HG03064 (cell line): ENCODE results near the gene NOS1AP.
"Not testable (repeated sequence)": the region's sequence is repeated elsewhere in the genome, so short reads cannot be mapped to it uniquely, and the experiment has no call there.

Source experiments
- ATAC-seq: cut with Tn5 transposase; IDR thresholded peaks from one replicate; pipeline ENCODE4 v1.9.1; 2021; ENCODE audit warnings: low read depth; ENCODE audit not compliant: unreplicated experiment

NOS1AP gene

GRCh38 chr1:162056043-162056442, 13.4 kb upstream of the NOS1AP start:
- ATAC-seq, result no peak

DNA sequence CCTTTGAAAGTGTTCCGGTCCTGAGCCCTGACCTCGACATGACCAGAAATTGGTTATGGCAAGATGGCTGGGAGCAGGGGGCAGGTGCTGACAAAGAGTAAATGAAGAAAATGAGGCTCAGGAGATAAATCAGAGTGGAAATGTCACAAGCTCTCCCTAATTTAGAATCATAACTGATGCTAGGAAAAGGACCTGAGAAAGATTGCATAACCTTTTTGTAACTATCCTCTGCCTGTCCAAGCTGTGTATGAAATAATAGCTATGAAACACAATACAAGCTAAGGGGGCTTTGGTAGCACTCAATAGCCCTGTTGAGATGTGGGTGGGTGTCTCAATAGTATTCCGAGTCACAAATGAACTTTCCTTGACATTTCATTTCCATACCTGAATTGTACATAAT, 12.9 kb upstream of the NOS1AP start:
- no peak for ATAC-seq

GRCh38 chr1:162059721-162060120, 9.8 kb upstream of the NOS1AP start:
- no peak for ATAC-seq

- no peak for ATAC-seq
Measured at GRCh38 chr1:162060314-162060713, 9.2 kb upstream of the NOS1AP start.

- no peak for ATAC-seq
Measured at GRCh38 chr1:162062542-162063015, 6.9 kb upstream of the NOS1AP start.

- ATAC-seq, result no peak
Measured at GRCh38 chr1:162065016-162065415, 4.5 kb upstream of the NOS1AP start.

DNA sequence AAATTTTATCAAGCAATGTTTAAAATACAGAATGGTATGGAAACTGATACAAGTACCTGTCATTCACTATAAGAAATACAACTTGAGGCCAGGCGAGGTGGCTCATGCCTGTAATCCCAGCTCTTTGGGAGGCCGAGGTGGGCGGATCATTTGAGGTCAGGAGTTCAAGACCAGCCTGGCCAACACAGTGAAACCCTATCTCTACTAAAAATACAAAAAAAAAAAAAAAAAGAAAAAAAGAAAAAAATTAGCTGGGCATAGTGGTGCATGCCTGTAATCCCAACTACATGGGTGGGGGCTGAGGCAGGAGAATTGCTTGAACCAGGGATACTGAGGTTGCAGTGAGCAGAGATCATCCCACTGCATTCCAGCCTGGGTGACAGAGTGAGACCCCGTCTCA, 2.7 kb upstream of the NOS1AP start:
- not testable (repeated sequence) for ATAC-seq

- ATAC-seq, result no peak
Measured at GRCh38 chr1:162067466-162067865, 2.0 kb upstream of the NOS1AP start.

- ATAC-seq, result no peak
Measured at GRCh38 chr1:162068301-162068700, 1.2 kb upstream of the NOS1AP start.

GRCh38 chr1:162070094-162070748, 730 bp downstream of the NOS1AP start:
- peak; percentile 2 for ATAC-seq

DNA sequence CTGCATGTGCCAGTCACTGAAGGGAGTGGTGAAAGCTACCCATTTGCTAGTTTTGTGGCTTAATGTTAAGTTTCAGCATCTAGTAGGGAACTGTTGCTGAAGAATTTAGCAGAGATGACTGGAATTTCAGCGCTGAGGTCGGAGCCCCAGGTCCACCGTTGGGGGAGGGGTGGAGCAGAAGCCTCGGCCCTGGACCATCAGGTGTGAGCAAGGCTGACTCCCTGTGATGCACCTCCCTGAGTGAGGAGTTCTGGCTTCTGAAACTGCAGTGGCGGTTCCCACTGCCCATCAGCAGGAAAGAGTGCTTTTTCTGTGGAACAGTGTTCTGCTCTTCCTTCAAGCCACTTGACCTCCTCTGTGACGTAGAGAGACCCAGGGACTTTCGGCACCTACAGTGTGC, 1.3 kb downstream of the NOS1AP start:
- ATAC-seq, result no peak

GRCh38 chr1:162072740-162073139, 3.2 kb downstream of the NOS1AP start:
- no peak for ATAC-seq

GRCh38 chr1:162074276-162075005, 5.0 kb downstream of the NOS1AP start:
- no peak for ATAC-seq

DNA sequence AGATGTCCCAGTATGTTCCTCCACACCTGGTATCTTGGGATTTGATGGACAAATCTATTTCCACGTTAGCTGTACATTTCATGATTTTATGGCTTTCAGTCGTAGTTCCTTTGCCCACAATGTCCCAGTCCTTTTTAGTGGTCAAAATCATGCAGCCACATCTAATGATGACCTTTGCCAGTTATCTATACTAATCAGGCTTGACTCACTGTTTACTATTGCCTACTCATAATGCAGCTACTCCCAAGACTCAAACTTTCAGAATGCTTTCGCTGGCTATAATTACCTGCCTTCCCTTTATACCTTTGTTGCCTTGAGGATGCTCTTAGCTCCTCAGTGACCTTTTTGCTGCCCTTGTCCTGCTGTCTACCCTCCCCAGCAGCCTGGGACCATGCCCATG, 6.4 kb downstream of the NOS1AP start:
- no peak for ATAC-seq

DNA sequence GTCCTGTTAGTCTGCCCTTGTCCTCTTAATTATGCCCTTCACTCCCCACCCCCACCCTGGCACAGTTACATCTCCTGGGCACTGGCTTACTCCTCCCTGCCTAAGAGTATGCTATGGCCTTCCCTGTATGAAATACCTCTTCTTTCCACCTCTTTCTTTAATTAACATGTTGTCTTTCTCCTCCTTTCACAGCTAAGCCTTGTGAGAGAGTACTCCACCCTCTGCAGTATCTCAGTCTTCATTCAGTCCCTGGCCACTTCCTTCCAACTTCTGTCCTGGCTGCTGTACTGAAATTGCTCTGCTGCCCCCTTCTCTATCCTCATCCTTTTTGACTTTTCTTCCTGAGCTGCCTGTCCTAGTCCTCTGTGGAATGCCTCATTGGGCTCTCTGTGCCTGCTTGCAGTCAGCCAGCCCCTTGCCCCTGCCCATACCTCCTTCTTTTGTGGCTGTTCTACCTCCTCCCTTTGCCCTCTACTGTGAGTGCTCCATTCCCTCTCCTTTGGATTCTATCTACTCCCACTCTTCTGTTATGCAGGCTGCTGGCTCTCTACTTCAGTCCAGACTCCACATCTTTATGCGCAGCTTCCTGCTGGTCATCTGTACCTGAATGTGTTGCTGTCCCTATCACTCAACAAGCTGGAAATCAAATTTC, 8.3 kb downstream of the NOS1AP start:
- no peak for ATAC-seq

- ATAC-seq, result no peak
Measured at GRCh38 chr1:162079030-162079429, 9.5 kb downstream of the NOS1AP start.

DNA sequence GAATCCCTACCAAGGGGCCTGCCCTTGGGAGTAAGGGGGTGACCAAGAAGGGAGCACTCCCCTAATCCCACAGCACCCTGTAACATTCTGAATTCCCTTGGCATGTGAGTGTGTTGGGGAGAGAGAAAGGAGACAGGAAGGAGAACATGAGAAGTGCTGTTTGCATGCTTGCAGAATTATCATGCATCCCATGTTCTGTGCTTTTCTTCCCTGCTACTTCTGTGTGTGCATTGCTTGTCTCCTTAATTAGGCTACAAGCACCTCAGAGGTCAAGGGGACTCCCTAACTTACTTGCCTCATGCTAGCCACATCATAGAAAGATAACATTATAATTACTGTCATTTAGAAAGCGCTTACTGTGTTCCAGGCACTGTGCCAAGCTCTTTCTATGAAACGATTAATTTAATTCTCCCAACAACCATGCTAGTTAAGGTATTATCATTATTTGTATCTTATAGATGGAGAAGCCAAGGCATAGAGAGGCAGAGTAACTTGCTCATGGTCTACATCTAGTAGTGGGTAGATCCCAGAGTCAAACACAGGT, 11.1 kb downstream of the NOS1AP start:
- ATAC-seq, result no peak

GRCh38 chr1:162081316-162081715, 11.8 kb downstream of the NOS1AP start:
- ATAC-seq, result no peak

GRCh38 chr1:162082080-162082479, 12.6 kb downstream of the NOS1AP start:
- ATAC-seq, result not testable (repeated sequence)

- no peak for ATAC-seq
Measured at GRCh38 chr1:162083273-162083672, 13.8 kb downstream of the NOS1AP start.

- no peak for ATAC-seq
Measured at GRCh38 chr1:162085991-162086390, 16.5 kb downstream of the NOS1AP start.
